Tibial nerve (tissue), 4 donors: ENCODE data around the gene C5orf63.

ENCODE experiments used
- EP300 ChIP-seq, 2 donors: sonication (generic); formaldehyde crosslinking; IDR thresholded peaks; one replicate each; pipeline ENCODE4 v1.6.1; 2017; ENCODE audit warnings: antibody characterized with exemption in 2 of 2, mild to moderate bottlenecking in 1 of 2
- POLR2A ChIP-seq, 2 donors: fragments of 450-650 bp; IDR thresholded peaks; one replicate each; pipeline ENCODE4 v1.6.1; 2017; ENCODE audit warnings: antibody characterized with exemption in 2 of 2, mild to moderate bottlenecking in 2 of 2, moderate library complexity in 2 of 2
- TF ChIP-seq, protein P1 (sequence below), 5 experiments: fragments of 200-600 bp in 3 of 5; fragments of 450-650 bp in 2 of 5; sonication (generic) in 3 of 5; IDR thresholded peaks; one replicate each; pipeline ENCODE4 v1.5.1; 2016 to 2019; ENCODE audit warnings: antibody characterized with exemption in 5 of 5, mild to moderate bottlenecking in 3 of 5, moderate library complexity in 2 of 5

GRCh38 chr5:127027539-127027938 lies 45.8 kb downstream of the C5orf63 start:
- TF ChIP-seq, protein P1, sequence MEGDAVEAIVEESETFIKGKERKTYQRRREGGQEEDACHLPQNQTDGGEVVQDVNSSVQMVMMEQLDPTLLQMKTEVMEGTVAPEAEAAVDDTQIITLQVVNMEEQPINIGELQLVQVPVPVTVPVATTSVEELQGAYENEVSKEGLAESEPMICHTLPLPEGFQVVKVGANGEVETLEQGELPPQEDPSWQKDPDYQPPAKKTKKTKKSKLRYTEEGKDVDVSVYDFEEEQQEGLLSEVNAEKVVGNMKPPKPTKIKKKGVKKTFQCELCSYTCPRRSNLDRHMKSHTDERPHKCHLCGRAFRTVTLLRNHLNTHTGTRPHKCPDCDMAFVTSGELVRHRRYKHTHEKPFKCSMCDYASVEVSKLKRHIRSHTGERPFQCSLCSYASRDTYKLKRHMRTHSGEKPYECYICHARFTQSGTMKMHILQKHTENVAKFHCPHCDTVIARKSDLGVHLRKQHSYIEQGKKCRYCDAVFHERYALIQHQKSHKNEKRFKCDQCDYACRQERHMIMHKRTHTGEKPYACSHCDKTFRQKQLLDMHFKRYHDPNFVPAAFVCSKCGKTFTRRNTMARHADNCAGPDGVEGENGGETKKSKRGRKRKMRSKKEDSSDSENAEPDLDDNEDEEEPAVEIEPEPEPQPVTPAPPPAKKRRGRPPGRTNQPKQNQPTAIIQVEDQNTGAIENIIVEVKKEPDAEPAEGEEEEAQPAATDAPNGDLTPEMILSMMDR (IDR thresholded peaks at IDR 0.05) = no peak
- no peak for TF ChIP-seq POLR2A (IDR thresholded peaks at IDR 0.05)
- TF ChIP-seq EP300 (IDR thresholded peaks at IDR 0.05) = no peak
